ENCODE measurements around the gene PSIP1.
A peak's percentile ranks its signal among the peaks of the same experiment; 100 is the strongest.

Gene PSIP1

DNA sequence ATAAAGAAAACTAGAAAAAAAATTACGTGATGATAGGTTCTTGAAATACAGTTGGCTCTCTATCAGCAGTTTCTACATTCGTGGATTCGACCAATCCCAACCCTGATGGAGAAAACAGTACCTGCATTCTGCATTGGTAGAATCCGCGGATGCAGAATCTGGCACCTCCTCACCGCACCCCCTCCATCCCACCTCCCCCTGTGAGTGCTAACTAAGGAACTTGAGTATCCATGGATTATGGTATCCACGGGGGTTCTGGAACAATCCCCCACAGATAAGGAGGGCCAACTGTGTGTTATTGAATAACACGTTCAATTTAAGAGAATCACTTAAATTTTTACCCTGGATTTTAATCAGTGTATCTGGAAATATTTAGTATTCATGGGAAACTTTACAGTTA is 10.5 kb upstream of the PSIP1 start:
- DNase-seq (ENCODE audit: insufficient read length, low spot score), result no peak
- no peak for FAIRE-seq
- TF ChIP-seq CTCF (IDR thresholded peaks at IDR 0.05; ENCODE audit: insufficient read depth, missing control alignments), result no peak

DNA sequence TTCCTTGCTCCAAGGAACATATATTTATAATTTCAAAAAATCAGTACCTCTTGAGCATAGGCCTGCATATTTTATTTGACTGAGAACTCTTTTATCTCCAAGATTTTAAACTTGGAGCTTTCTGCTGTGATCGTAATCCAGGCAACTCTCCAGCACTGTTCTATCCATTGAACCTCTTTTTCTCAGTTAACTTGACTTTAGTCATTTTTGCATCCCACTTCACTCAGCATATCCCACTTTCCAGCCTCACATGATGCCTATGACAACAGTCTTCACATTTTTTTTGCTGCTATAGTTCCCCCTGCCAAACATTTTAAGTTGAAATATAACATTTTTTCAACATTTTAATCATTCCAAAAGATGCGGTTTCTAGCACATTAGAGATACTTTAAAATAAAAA is 9.1 kb upstream of the PSIP1 start:
- DNase-seq (ENCODE audit: insufficient read length, low spot score) (no peak), FAIRE-seq (no peak)
- no peak for TF ChIP-seq CTCF (IDR thresholded peaks at IDR 0.05; ENCODE audit: insufficient read depth, missing control alignments)

DNA sequence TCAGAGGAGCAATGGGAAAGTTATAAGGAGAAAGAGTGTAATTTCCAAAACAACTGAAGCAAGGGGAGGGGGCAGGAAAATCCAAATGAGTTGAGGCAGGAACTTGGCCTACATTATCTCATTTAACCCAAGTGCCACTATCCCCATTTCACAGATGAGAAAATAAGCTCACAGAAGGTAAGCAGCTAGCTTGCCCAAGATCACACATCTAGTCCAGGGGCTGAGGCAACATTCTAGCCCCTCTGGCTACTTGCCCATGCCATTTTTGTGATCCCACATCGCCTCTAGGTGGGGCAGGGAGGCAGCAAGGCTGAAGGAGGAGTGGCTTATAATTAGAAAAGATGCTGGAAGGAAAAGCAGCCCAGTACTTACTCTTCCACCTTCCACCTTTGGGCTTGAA is 2.6 kb upstream of the PSIP1 start:
- no peak for DNase-seq (ENCODE audit: insufficient read length, low spot score)
- peak; percentile 23 for TF ChIP-seq CTCF (IDR thresholded peaks at IDR 0.05; ENCODE audit: insufficient read depth, missing control alignments)

DNA sequence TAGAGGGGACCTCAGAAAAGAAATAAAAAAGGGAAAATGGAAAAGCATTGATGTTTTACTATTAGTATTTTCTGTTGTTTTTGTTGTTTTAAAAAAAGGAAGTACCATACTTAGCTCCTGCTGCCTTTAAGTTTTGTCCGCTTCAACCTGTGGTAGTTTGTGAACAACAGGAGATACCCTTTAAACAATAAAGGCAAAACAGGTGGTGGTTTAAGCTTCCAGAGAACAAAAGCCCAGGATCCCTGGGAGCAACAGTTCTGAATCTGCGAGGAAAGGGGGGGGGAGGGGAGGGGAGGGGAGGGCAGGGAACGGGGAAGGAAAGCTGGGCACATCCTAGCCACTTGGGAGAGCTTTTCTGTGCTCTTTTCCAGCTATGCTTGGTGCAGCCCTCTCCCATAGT is 2.1 kb upstream of the PSIP1 start:
- no peak for TF ChIP-seq CTCF (IDR thresholded peaks at IDR 0.05; ENCODE audit: insufficient read depth, missing control alignments)
- no peak for FAIRE-seq
- DNase-seq (ENCODE audit: insufficient read length, low spot score), result no peak

More for the DNA sequence above, 2.6 kb upstream of the PSIP1 start:
- FAIRE-seq, result no peak

DNA sequence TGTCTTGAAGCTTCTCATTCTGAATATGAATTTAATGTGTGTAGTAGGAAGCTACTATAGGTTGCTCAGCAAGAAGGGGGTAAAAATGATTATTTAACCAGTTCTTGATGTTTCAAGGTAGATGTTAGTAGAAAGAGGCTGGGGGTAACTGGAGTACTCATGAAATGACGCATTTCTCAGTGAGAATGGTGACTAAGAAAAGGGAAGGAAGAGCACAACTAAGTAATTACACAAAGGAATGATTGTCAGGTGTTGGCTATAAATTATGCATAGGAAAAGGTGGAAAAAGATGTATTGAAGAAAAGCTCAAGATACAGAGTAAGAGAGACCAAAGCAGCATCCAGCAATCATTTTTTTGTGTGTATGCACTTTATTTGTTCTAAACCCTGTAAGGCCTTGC is 1.4 kb upstream of the PSIP1 start:
- no peak for TF ChIP-seq CTCF (IDR thresholded peaks at IDR 0.05; ENCODE audit: insufficient read depth, missing control alignments)
- FAIRE-seq, result no peak

GRCh38 chr9:15509931-15510788 is 610 bp downstream of the PSIP1 start:
- FAIRE-seq, result no peak
- TF ChIP-seq CTCF (IDR thresholded peaks at IDR 0.05; ENCODE audit: insufficient read depth, missing control alignments), result no peak

More for the DNA sequence above, 1.4 kb upstream of the PSIP1 start:
- DNase-seq (ENCODE audit: insufficient read length, low spot score), result no peak

DNA sequence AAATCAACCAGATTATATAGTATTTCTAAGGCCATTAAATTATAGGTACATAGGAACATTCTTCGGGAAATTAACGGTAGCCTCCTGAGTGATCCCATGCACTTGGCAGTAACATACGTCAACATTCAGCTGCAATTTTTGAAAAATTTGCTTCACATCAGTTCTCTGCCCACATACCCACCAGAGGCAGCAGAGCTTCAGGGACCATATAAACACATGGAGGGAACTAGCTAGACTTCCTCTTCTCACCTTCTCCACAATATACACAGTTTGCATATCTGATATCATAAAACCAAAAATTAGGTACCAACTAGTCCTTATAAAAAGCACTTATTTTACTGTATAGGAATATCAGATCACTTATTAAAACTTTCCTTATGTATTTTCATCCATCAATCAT is 4.8 kb downstream of the PSIP1 start:
- DNase-seq (ENCODE audit: insufficient read length, low spot score) (no peak), FAIRE-seq (peak; percentile 48)
- no peak for TF ChIP-seq CTCF (IDR thresholded peaks at IDR 0.05; ENCODE audit: insufficient read depth, missing control alignments)

More at GRCh38 chr9:15509931-15510788, 610 bp downstream of the PSIP1 start:
- DNase-seq (ENCODE audit: insufficient read length, low spot score), result no peak
